ENCODE results near the gene RABL3. TPM values are rescaled to one million over a fixed set of nuclear protein-coding genes. Genes with fewer than 3 reads are reported as not detected.

RABL3 gene
- total RNA-seq, 4 donors from 2014 or later = 9.3 to 14.8 (median 12.6) TPM

GRCh38 chr3:120769436-120769835 is 27.1 kb upstream of the RABL3 start:
- no peak overlapping the region for H3K4me3 ChIP-seq
- TF ChIP-seq POLR2A (IDR thresholded peaks at IDR 0.05) = no peak
- no peak for TF ChIP-seq POLR2AphosphoS5 (IDR thresholded peaks at IDR 0.05)
- no peak for TF ChIP-seq CTCF (IDR thresholded peaks at IDR 0.05)
- no peak for TF ChIP-seq EP300 (IDR thresholded peaks at IDR 0.05)
- H3K27me3 ChIP-seq = no peaks in the 10 kb centered on the region
- H3K36me3 ChIP-seq = no peaks in the 10 kb centered on the region
- H3K4me1 ChIP-seq = peaks cover 3% of the 10 kb centered on the region
- DNase-seq (ENCODE audit: low spot score in 2 of 2) = no peak
- WGBS = 98% methylated on average over 2 of the region's 2 CpGs
- H3K27ac ChIP-seq = no peak overlapping the region
- H3K9me3 ChIP-seq = no peaks in the 10 kb centered on the region

GRCh38 chr3:120767106-120767505 is 24.8 kb upstream of the RABL3 start:
- Histone ChIP-seq H3K36me3 (no peaks in the 10 kb centered on the region), H3K27me3 (no peaks in the 10 kb centered on the region), H3K4me1 (peaks cover 3% of the 10 kb centered on the region), H3K9me3 (no peaks in the 10 kb centered on the region), H3K4me3 (no peak overlapping the region), H3K27ac (no peak overlapping the region)
- no peak for DNase-seq (ENCODE audit: low spot score in 2 of 2)
- 63% methylated on average over 1 of the region's 1 CpG for WGBS
- TF ChIP-seq EP300 (IDR thresholded peaks at IDR 0.05) (no peak), CTCF (IDR thresholded peaks at IDR 0.05) (no peak), POLR2AphosphoS5 (IDR thresholded peaks at IDR 0.05) (no peak), POLR2A (IDR thresholded peaks at IDR 0.05) (no peak)

- 60% methylated on average over 3 of the region's 3 CpGs for WGBS
- no peaks in the 10 kb centered on the region for H3K27me3 ChIP-seq
- H3K4me3 ChIP-seq = no peak overlapping the region
- H3K27ac ChIP-seq = no peak overlapping the region
- no peaks in the 10 kb centered on the region for H3K36me3 ChIP-seq
- TF ChIP-seq EP300 (IDR thresholded peaks at IDR 0.05) = no peak
- H3K4me1 ChIP-seq = peaks cover 3% of the 10 kb centered on the region
- no peak for DNase-seq (ENCODE audit: low spot score in 2 of 2)
- H3K9me3 ChIP-seq = no peaks in the 10 kb centered on the region
Measured at GRCh38 chr3:120766576-120766975, 24.3 kb upstream of the RABL3 start.

GRCh38 chr3:120765830-120766493 is 23.6 kb upstream of the RABL3 start:
- Histone ChIP-seq H3K27me3 (no peaks in the 10 kb centered on the region), H3K9me3 (no peaks in the 10 kb centered on the region), H3K27ac (no peak overlapping the region), H3K4me3 (no peak overlapping the region), H3K36me3 (no peaks in the 10 kb centered on the region), H3K4me1 (peaks cover 3% of the 10 kb centered on the region)
- no peak for DNase-seq (ENCODE audit: low spot score in 2 of 2)
- no peak for TF ChIP-seq POLR2AphosphoS5 (IDR thresholded peaks at IDR 0.05)
- TF ChIP-seq CTCF (IDR thresholded peaks at IDR 0.05) = no peak
- no peak for TF ChIP-seq EP300 (IDR thresholded peaks at IDR 0.05)
- TF ChIP-seq POLR2A (IDR thresholded peaks at IDR 0.05) = no peak

GRCh38 chr3:120764206-120764605 is 21.9 kb upstream of the RABL3 start:
- H3K4me3 ChIP-seq = no peak overlapping the region
- H3K9me3 ChIP-seq = no peaks in the 10 kb centered on the region
- peaks cover 3% of the 10 kb centered on the region for H3K4me1 ChIP-seq
- no peak for TF ChIP-seq POLR2AphosphoS5 (IDR thresholded peaks at IDR 0.05)
- TF ChIP-seq CTCF (IDR thresholded peaks at IDR 0.05) = no peak
- no peak for TF ChIP-seq POLR2A (IDR thresholded peaks at IDR 0.05)
- no peak for TF ChIP-seq EP300 (IDR thresholded peaks at IDR 0.05)
- no peak for DNase-seq (ENCODE audit: low spot score in 2 of 2)
- H3K27ac ChIP-seq = no peak overlapping the region
- H3K36me3 ChIP-seq = no peaks in the 10 kb centered on the region
- no peaks in the 10 kb centered on the region for H3K27me3 ChIP-seq

GRCh38 chr3:120763601-120764000 is 21.3 kb upstream of the RABL3 start:
- TF ChIP-seq POLR2A (IDR thresholded peaks at IDR 0.05) (no peak), CTCF (IDR thresholded peaks at IDR 0.05) (no peak), POLR2AphosphoS5 (IDR thresholded peaks at IDR 0.05) (no peak), EP300 (IDR thresholded peaks at IDR 0.05) (no peak)
- Histone ChIP-seq H3K9me3 (no peaks in the 10 kb centered on the region), H3K36me3 (no peaks in the 10 kb centered on the region), H3K27me3 (no peaks in the 10 kb centered on the region), H3K4me1 (peaks cover 3% of the 10 kb centered on the region), H3K27ac (no peak overlapping the region), H3K4me3 (no peak overlapping the region)
- DNase-seq (ENCODE audit: low spot score in 2 of 2) = no peak
- 56% methylated on average over 1 of the region's 1 CpG for WGBS
